Adrenal gland (tissue), 5 donors: ENCODE data around the gene CEP72.

Experiments used
- CTCF ChIP-seq, 6 experiments: fragments of 450-650 bp in 4 of 6; fragments of 200-600 bp in 2 of 6; sonication (generic) in 1 of 6; IDR thresholded peaks; 1 replicate in 5 of 6; 2 replicates in 1 of 6; pipeline versions ENCODE4 v1.5.1 to v1.8.0; 2016 to 2021; ENCODE audit warnings: antibody characterized with exemption in 6 of 6, mild to moderate bottlenecking in 2 of 6, moderate library complexity in 1 of 6
- POLR2A ChIP-seq, 2 donors: fragments of 450-650 bp; IDR thresholded peaks; one replicate each; pipeline ENCODE4 v1.6.1; 2017; ENCODE audit warnings: antibody characterized with exemption in 2 of 2, mild to moderate bottlenecking in 2 of 2, moderate library complexity in 1 of 2
- donor health status: DM: no; HTN: no; CAD: no.

GRCh38 chr5:611731-612486 is at the start of gene CEP72:
- TF ChIP-seq CTCF (IDR thresholded peaks at IDR 0.05) (no peak), POLR2A (IDR thresholded peaks at IDR 0.05) (no peak)
